ENCODE measurements around the gene CAMKMT. TPM values are rescaled to one million over a fixed set of nuclear protein-coding genes. Genes with fewer than 3 reads are reported as not detected.

CAMKMT gene
- total RNA-seq, 4 donors from 2014 or later, result 2.6 to 9.5 (median 5.2) TPM

DNA sequence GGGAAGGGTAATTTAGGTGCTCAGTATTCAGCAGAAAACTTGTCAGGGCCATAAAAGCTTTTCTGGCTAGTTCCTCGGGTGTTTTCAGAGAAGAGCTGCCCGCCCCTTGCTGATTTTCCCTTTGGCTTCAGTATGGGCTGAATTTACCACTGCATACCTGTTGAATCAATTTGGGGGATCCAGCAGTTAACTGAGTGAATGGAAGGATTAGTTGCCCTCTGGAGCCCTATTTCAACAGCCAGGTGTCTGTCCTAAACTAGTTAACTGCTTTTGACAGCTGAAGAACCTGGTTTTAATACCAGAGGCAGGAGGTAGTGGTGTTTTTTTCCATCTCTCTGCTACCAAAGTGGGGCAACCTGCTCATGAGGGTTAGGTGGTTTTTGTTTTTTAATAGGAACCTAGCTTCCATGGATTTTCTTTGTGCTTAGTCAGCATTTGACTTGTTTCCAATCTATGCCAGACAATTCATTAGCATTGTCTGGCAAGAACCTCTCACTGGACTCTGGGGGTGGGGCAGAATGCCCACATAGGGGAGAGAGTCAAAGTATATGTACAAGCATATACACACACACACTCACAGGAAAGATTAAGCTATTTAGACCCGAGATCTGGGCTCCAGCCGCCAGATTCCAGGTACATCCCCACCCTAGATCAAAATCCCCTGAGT, 413.2 kb downstream of the CAMKMT start:
- H3K27me3 ChIP-seq, result no peaks in the 10 kb centered on the region
- ATAC-seq (no peak), DNase-seq (no peak)
- H3K4me3 ChIP-seq, result no peak overlapping the region
- H3K9me3 ChIP-seq, result no peaks in the 10 kb centered on the region
- intact Hi-C loops (cut with DNase I; ENCODE audit: low total_unique reads) (no loop called here), in situ Hi-C loops (cut with MboI; ENCODE audit: low sequenced_read_pairs in 4 of 4) (no loop called here)
- H3K27ac ChIP-seq, result no peak overlapping the region
- H3K36me3 ChIP-seq, result no peaks in the 10 kb centered on the region
- TF ChIP-seq POLR2A (IDR thresholded peaks at IDR 0.05), result no peak
- no peaks in the 10 kb centered on the region for H3K4me1 ChIP-seq

DNA sequence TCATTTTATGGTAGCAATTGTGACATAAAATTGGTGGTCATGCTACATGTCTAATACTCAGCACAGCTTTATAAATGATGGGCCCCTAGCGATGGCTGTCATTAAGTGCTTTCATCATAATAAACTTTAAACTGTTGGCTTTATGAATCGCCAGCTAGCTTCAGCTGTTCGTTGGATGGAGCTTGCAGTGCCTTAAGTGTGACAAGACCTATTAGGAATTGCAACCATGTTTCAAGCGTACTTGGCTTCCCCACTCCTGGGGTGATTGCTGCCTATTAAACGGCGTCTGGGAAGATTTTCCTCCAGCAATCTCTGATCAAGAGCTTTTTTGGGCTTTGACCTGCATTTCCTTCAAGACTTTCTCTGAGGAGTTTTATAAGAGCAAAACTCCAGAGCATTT, 415.3 kb downstream of the CAMKMT start:
- no peak for ATAC-seq
- Histone ChIP-seq H3K27me3 (no peaks in the 10 kb centered on the region), H3K4me1 (no peaks in the 10 kb centered on the region), H3K9me3 (no peaks in the 10 kb centered on the region), H3K36me3 (no peaks in the 10 kb centered on the region), H3K4me3 (peak overlapping the region in 1 of 4 donors; percentile 11), H3K27ac (no peak overlapping the region)
- in situ Hi-C loops (cut with MboI; ENCODE audit: low sequenced_read_pairs in 4 of 4) (no loop called here), intact Hi-C loops (cut with DNase I; ENCODE audit: low total_unique reads) (no loop called here)
- no peak for TF ChIP-seq CTCF (IDR thresholded peaks at IDR 0.05 in 4 of 5, conservative IDR thresholded peaks at IDR 0.05 in 1 of 5)
- no peak for DNase-seq

GRCh38 chr2:44777537-44777936, 415.8 kb downstream of the CAMKMT start:
- Histone ChIP-seq H3K4me3 (peak overlapping the region in 1 of 4 donors; percentile 11), H3K27ac (no peak overlapping the region)
- ATAC-seq, result no peak

GRCh38 chr2:44778221-44778654, 416.5 kb downstream of the CAMKMT start:
- no peaks in the 10 kb centered on the region for H3K36me3 ChIP-seq
- H3K9me3 ChIP-seq, result no peaks in the 10 kb centered on the region
- no peak for TF ChIP-seq POLR2A (IDR thresholded peaks at IDR 0.05)
- no peak for TF ChIP-seq CTCF (IDR thresholded peaks at IDR 0.05 in 4 of 5, conservative IDR thresholded peaks at IDR 0.05 in 1 of 5)
- no peak for DNase-seq
- in situ Hi-C loops (cut with MboI; ENCODE audit: low sequenced_read_pairs in 4 of 4) (no loop called here), intact Hi-C loops (cut with DNase I; ENCODE audit: low total_unique reads) (no loop called here)
- no peaks in the 10 kb centered on the region for H3K27me3 ChIP-seq
- ATAC-seq, result no peak
- no peaks in the 10 kb centered on the region for H3K4me1 ChIP-seq
- H3K4me3 ChIP-seq, result no peak overlapping the region
- no peak overlapping the region for H3K27ac ChIP-seq

More at GRCh38 chr2:44777537-44777936, 415.8 kb downstream of the CAMKMT start:
- intact Hi-C loops (cut with DNase I; ENCODE audit: low total_unique reads) (no loop called here), in situ Hi-C loops (cut with MboI; ENCODE audit: low sequenced_read_pairs in 4 of 4) (no loop called here)
- Histone ChIP-seq H3K4me1 (no peaks in the 10 kb centered on the region), H3K27me3 (no peaks in the 10 kb centered on the region), H3K9me3 (no peaks in the 10 kb centered on the region), H3K36me3 (no peaks in the 10 kb centered on the region)
- TF ChIP-seq CTCF (IDR thresholded peaks at IDR 0.05 in 4 of 5, conservative IDR thresholded peaks at IDR 0.05 in 1 of 5) (no peak), POLR2A (IDR thresholded peaks at IDR 0.05) (no peak)
- DNase-seq, result no peak

DNA sequence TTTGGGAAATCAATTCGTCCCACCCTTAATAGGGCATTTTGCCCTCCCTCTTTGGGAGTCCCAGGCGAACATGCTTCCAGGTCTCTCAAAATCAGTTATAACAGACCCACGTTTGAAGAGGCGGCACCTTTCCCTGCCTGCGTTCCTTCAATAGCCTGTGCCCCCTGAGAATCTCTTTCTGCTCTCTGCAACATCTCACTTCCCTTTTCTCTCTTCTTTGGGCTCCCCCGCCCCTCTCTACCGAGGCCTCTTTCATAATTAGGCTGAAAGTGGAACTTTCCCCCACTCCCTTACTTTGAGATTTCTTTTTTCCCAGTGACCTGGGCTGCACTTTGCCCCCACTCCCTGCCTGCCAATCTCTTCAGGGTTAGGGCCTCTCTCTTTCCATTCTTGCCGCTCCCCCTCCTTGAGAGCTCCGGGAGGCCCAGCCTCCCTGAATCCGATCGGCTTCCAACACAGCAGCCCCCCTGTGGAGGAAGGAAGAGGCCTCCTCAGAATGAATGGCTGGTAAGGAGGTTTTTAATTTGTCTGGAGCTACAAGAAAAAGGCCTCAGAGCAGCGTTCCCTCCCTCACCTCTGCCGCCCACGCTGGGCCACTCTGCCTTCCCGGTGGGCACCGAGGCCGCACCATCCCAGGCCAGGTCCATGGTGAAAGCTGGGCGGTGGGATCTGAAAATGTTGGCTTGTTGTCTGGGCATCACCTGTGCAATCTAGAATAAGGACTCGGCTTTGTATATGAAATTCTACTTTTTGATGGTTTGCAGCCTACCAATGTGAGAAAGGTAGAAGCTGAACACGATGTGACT, 417.1 kb downstream of the CAMKMT start:
- intact Hi-C loops (cut with DNase I; ENCODE audit: low total_unique reads), result no loop called here
- TF ChIP-seq CTCF (IDR thresholded peaks at IDR 0.05 in 4 of 5, conservative IDR thresholded peaks at IDR 0.05 in 1 of 5) (no peak), POLR2A (IDR thresholded peaks at IDR 0.05) (no peak)
- Histone ChIP-seq H3K27ac (no peak overlapping the region), H3K4me3 (no peak overlapping the region), H3K4me1 (no peaks in the 10 kb centered on the region), H3K36me3 (no peaks in the 10 kb centered on the region), H3K27me3 (no peaks in the 10 kb centered on the region), H3K9me3 (no peaks in the 10 kb centered on the region)
- ATAC-seq (no peak), DNase-seq (no peak)
- in situ Hi-C loops (cut with MboI; ENCODE audit: low sequenced_read_pairs in 4 of 4), result no loop called here

All from gastrocnemius medialis (tissue), 4 donors.